ENCODE measurements around the gene ARHGEF28.

DNA sequence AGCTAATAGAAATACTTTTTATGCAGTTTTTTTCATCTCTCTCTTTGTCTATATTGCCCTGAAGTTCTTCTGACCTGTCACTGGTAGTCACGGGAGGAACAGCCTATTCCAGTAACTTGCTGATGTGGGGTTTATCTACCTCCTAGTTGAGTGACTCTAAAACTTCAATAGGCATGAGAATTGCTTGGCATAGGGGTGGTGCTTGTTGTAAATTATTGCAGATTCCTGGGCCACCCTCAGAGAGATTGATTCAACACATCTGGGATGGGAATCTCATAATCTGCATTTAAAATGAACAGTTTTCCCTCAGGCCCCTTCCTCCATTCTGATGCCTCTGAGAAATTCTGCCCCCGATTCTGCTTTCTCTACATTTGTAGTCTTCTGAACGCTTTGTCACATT, 184.4 kb downstream of the ARHGEF28 start:
- TF ChIP-seq ZFP30 (CRISPR knock-in tag; IDR thresholded peaks at IDR 0.05; ENCODE audit: borderline replicate concordance) (no peak), BRD9 (IDR thresholded peaks at IDR 0.05; ENCODE audit: low read depth, partially characterized antibody) (no peak), ZNF23 (CRISPR knock-in tag; IDR thresholded peaks at IDR 0.05) (no peak), CCAR2 (IDR thresholded peaks at IDR 0.05; ENCODE audit: low read depth, low read length) (no peak), U2AF2 (optimal IDR thresholded peaks at IDR 0.05; ENCODE audit: low read depth, low read length) (no peak), ZNF347 (CRISPR knock-in tag; IDR thresholded peaks at IDR 0.05; ENCODE audit: low read depth) (no peak), ZNF274 (IDR thresholded peaks at IDR 0.05; ENCODE audit: borderline replicate concordance, low read depth, low read length) (no peak), POLR2AphosphoS5 (IDR thresholded peaks at IDR 0.05; ENCODE audit: control insufficient read depth, insufficient read depth, low read depth, low read length) (no peak), JUND (IDR thresholded peaks at IDR 0.05; ENCODE audit: borderline replicate concordance, low read depth, low read length) (no peak), JUND (tag; IDR thresholded peaks at IDR 0.05; ENCODE audit: borderline replicate concordance, low read depth, low read length) (no peak), FOS (IDR thresholded peaks at IDR 0.05; ENCODE audit: extremely low read depth, insufficient read length) (no peak)
- TF ChIP-seq, protein P1, sequence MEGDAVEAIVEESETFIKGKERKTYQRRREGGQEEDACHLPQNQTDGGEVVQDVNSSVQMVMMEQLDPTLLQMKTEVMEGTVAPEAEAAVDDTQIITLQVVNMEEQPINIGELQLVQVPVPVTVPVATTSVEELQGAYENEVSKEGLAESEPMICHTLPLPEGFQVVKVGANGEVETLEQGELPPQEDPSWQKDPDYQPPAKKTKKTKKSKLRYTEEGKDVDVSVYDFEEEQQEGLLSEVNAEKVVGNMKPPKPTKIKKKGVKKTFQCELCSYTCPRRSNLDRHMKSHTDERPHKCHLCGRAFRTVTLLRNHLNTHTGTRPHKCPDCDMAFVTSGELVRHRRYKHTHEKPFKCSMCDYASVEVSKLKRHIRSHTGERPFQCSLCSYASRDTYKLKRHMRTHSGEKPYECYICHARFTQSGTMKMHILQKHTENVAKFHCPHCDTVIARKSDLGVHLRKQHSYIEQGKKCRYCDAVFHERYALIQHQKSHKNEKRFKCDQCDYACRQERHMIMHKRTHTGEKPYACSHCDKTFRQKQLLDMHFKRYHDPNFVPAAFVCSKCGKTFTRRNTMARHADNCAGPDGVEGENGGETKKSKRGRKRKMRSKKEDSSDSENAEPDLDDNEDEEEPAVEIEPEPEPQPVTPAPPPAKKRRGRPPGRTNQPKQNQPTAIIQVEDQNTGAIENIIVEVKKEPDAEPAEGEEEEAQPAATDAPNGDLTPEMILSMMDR (IDR thresholded peaks at IDR 0.05 in 2 of 3, conservative IDR thresholded peaks at IDR 0.05 in 1 of 3; ENCODE audit: insufficient read depth in 2 of 3, low read depth in 1 of 3, low read length in 3 of 3): no peak
